CD4-positive, alpha-beta memory T cell (primary cell): ENCODE data around the gene TMCC2. TPM values are rescaled to one million over a fixed set of nuclear protein-coding genes. Genes with fewer than 3 reads are reported as not detected.

Experiments used
- CTCF ChIA-PET: fragments of 350-600 bp; sonication (Branson Sonifier 250); formaldehyde crosslinking; loops from one replicate; lab custom pipeline; 2021; ENCODE audit warnings: inconsistent platforms; ENCODE audit not compliant: partially characterized antibody; lab: Charles Lee
- POLR2A ChIA-PET: fragments of 350-600 bp; sonication (Branson Sonifier 250); formaldehyde crosslinking; loops from one replicate; lab custom pipeline; 2021; ENCODE audit not compliant: partially characterized antibody; lab: Charles Lee
- DNase-seq, 5 donors: peaks; one replicate each; pipeline versions ENCODE4 v3.0.0 to v3.0.0-alpha.2; 2020 to 2022; ENCODE audit warnings: mixed read lengths in 1 of 5
- H3K27ac ChIP-seq: one replicate; pipeline ENCODE4 v1.7.0; 2013; ENCODE audit warnings: low read depth, low read length
- H3K27me3 ChIP-seq: 2 replicates; pipeline ENCODE4 v1.7.0; 2013; ENCODE audit warnings: mild to moderate bottlenecking, low read length, moderate library complexity; ENCODE audit not compliant: insufficient read depth
- H3K36me3 ChIP-seq: 2 replicates; pipeline ENCODE4 v1.7.0; 2013; ENCODE audit warnings: mild to moderate bottlenecking, low read length, moderate library complexity; ENCODE audit not compliant: insufficient read depth
- H3K4me1 ChIP-seq: 2 replicates; pipeline ENCODE4 v1.7.0; 2013; ENCODE audit warnings: mild to moderate bottlenecking, low read length, moderate library complexity; ENCODE audit not compliant: insufficient read depth
- H3K4me3 ChIP-seq, 2 donors: one replicate each; pipeline ENCODE4 v1.7.0; 2013; ENCODE audit warnings: low read length in 2 of 2, mild to moderate bottlenecking in 1 of 2
- H3K9me3 ChIP-seq, 2 donors: one replicate each; pipeline ENCODE4 v1.7.0; 2013; ENCODE audit warnings: low read length in 2 of 2, control low read depth in 1 of 2; ENCODE audit not compliant: control insufficient read depth in 1 of 2
- H3K27ac Mint-ChIP-seq, 7 donors: one replicate each; pipeline ENCODE4 v1.8.0; 2020 to 2021; ENCODE audit warnings: mixed read lengths in 7 of 7, mild to moderate bottlenecking in 6 of 7, inconsistent platforms in 3 of 7, moderate library complexity in 3 of 7
- H3K27me3 Mint-ChIP-seq, 2 donors: one replicate each; pipeline ENCODE4 v1.8.0; 2020 to 2021; ENCODE audit warnings: mixed read lengths in 2 of 2
- H3K36me3 Mint-ChIP-seq, 2 donors: one replicate each; pipeline ENCODE4 v1.8.0; 2020 to 2021; ENCODE audit warnings: mixed read lengths in 2 of 2, inconsistent platforms in 1 of 2, mild to moderate bottlenecking in 1 of 2
- H3K4me1 Mint-ChIP-seq, 4 donors: one replicate each; pipeline ENCODE4 v1.8.0; 2020 to 2021; ENCODE audit warnings: mixed read lengths in 4 of 4, mild to moderate bottlenecking in 1 of 4
- H3K4me3 Mint-ChIP-seq, 8 donors: one replicate each; pipeline ENCODE4 v1.8.0; 2020 to 2021; ENCODE audit warnings: mixed read lengths in 8 of 8, mild to moderate bottlenecking in 7 of 8, moderate library complexity in 6 of 8, inconsistent platforms in 3 of 8
- H3K9me3 Mint-ChIP-seq, 8 donors: one replicate each; pipeline ENCODE4 v1.8.0; 2020 to 2021; ENCODE audit warnings: mixed read lengths in 8 of 8, mild to moderate bottlenecking in 5 of 8, inconsistent platforms in 3 of 8, moderate library complexity in 1 of 8
- intact Hi-C: fragments of 100-400 bp; cut with micrococcal nuclease; formaldehyde crosslinking; loops from one replicate; pipeline ENCODE4 v1.15.1; 2023
- polyA plus RNA-seq, 2 donors: library from polyadenylated mRNA; unstranded; fragments of 300-500 nt; fragmentation: Illumina TruSeq; gene quantifications; one replicate each; pipeline ENCODE4 v1.2.3, GENCODE V29; 2021
- total RNA-seq, 2 experiments: library from RNA; stranded (reverse); gene quantifications; one replicate each; pipeline ENCODE4 v1.2.3, GENCODE V29; 2021

Gene TMCC2
- total and polyA plus RNA-seq, 4 experiments from 2014 or later: 0.27 to 1.2 (median 0.76) TPM

DNA sequence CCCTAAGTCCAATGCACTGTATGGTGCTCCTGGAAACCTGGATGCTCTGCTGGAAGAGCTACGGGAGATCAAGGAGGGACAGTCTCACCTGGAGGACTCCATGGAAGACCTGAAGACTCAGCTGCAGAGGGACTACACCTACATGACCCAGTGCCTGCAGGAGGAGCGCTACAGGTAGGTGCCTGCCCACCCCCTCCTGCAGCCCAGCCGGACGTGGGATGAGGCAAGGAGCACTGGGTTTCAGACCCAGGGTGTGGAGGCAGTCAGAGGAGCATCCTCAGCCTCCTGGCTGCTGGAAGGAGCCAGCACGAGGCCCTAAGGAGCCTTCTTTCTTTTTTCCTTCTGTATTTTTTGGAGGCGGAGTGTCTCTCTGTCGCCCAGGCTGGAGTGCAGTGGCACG lies 42.0 kb downstream of the TMCC2 start:
- Mint-ChIP-seq H3K36me3 (no peaks in the 10 kb centered on the region), H3K4me3 (no peak overlapping the region), H3K27ac (no peak overlapping the region), H3K9me3 (no peaks in the 10 kb centered on the region), H3K27me3 (no peaks in the 10 kb centered on the region), H3K4me1 (peaks cover 6 to 15% (median 11%) of the 10 kb centered on the region in 4 donors)
- CTCF ChIA-PET: interaction anchor here (1.3 to 24.1 kb wide), 6 partner anchors 17 to 216 kb away, joined by 3 to 1429 read pairs (median 50); partner anchors contain the start of gene NUAK2
- H3K4me1 ChIP-seq: peaks cover 17% of the 10 kb centered on the region
- POLR2A ChIA-PET: interaction anchor here (8.3 to 23.5 kb wide), 2 partner anchors 17 to 51 kb away, joined by 279 to 1030 read pairs; partner anchors contain the start of gene NUAK2
- H3K9me3 ChIP-seq: no peaks in the 10 kb centered on the region
- intact Hi-C loops: no loop called here
- H3K36me3 ChIP-seq: no peaks in the 10 kb centered on the region
- no peak overlapping the region for H3K27ac ChIP-seq
- no peaks in the 10 kb centered on the region for H3K27me3 ChIP-seq
- H3K4me3 ChIP-seq: no peak overlapping the region
- no peak for DNase-seq

- DNase-seq: no peak
- CTCF ChIA-PET: interaction anchor here (0.7 to 24.1 kb wide), 11 partner anchors 10 to 254 kb away, joined by 3 to 1429 read pairs (median 12); partner anchors contain the start of gene NUAK2
- Mint-ChIP-seq H3K4me1 (peaks cover 9 to 21% (median 16%) of the 10 kb centered on the region in 4 donors), H3K27ac (peak overlapping the region in 2 of 7 donors; percentile 72 to 79), H3K36me3 (no peaks in the 10 kb centered on the region), H3K4me3 (no peak overlapping the region), H3K9me3 (no peaks in the 10 kb centered on the region), H3K27me3 (no peaks in the 10 kb centered on the region)
- Histone ChIP-seq H3K27ac (no peak overlapping the region), H3K36me3 (no peaks in the 10 kb centered on the region), H3K4me1 (peaks cover 23% of the 10 kb centered on the region), H3K27me3 (no peaks in the 10 kb centered on the region), H3K9me3 (no peaks in the 10 kb centered on the region), H3K4me3 (no peak overlapping the region)
- intact Hi-C loops: no loop called here
- POLR2A ChIA-PET: interaction anchor here (8.3 to 23.5 kb wide), 2 partner anchors 17 to 50 kb away, joined by 279 to 1030 read pairs; partner anchors contain the start of gene NUAK2
Observed at GRCh38 chr1:205270271-205270670, 42.5 kb downstream of the TMCC2 start.

DNA sequence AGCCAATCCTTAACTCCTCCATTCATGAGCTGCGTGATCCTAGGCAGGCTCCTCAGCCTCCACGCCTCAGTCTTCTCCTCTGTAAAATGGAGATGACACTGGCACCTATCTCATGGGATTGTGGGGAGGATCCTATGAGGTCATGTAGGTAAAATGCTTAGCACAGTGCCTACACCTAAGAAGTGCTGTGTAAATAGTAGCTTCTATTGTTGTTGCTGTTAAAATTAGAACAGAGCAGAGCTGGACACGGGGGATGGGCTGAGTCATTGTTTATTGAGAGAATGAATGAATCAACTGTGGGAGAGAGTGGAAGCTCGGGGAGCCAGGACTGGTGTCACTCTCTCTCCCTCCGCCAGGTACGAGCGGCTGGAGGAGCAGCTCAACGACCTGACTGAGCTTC lies 43.0 kb downstream of the TMCC2 start:
- intact Hi-C loops: no loop called here
- H3K4me3 Mint-ChIP-seq: no peak overlapping the region
- H3K4me1 Mint-ChIP-seq: peaks cover 13 to 26% (median 21%) of the 10 kb centered on the region in 4 donors
- H3K27me3 Mint-ChIP-seq: no peaks in the 10 kb centered on the region
- no peaks in the 10 kb centered on the region for H3K9me3 ChIP-seq
- H3K9me3 Mint-ChIP-seq: no peaks in the 10 kb centered on the region
- H3K36me3 Mint-ChIP-seq: no peaks in the 10 kb centered on the region
- peaks cover 28% of the 10 kb centered on the region for H3K4me1 ChIP-seq
- H3K27me3 ChIP-seq: no peaks in the 10 kb centered on the region
- POLR2A ChIA-PET: interaction anchor here (8.3 to 23.5 kb wide), 2 partner anchors 16 to 49 kb away, joined by 279 to 1030 read pairs; partner anchors contain the start of gene NUAK2
- no peaks in the 10 kb centered on the region for H3K36me3 ChIP-seq
- peak overlapping the region in 1 of 7 donors; percentile 24 for H3K27ac Mint-ChIP-seq
- DNase-seq: no peak
- H3K4me3 ChIP-seq: no peak overlapping the region
- H3K27ac ChIP-seq: no peak overlapping the region
- CTCF ChIA-PET: interaction anchor here (0.7 to 24.1 kb wide), 11 partner anchors 9 to 253 kb away, joined by 3 to 1429 read pairs (median 12); partner anchors contain the start of gene NUAK2

GRCh38 chr1:205271277-205271676 lies 43.5 kb downstream of the TMCC2 start:
- H3K9me3 ChIP-seq: no peaks in the 10 kb centered on the region
- H3K27me3 Mint-ChIP-seq: no peaks in the 10 kb centered on the region
- intact Hi-C loops: no loop called here
- H3K27me3 ChIP-seq: no peaks in the 10 kb centered on the region
- H3K27ac Mint-ChIP-seq: no peak overlapping the region
- no peaks in the 10 kb centered on the region for H3K36me3 Mint-ChIP-seq
- CTCF ChIA-PET: interaction anchor here (1.3 to 24.1 kb wide), 9 partner anchors 9 to 253 kb away, joined by 4 to 1429 read pairs (median 20); partner anchors contain the start of gene NUAK2
- no peaks in the 10 kb centered on the region for H3K9me3 Mint-ChIP-seq
- H3K4me3 ChIP-seq: no peak overlapping the region
- POLR2A ChIA-PET: interaction anchor here (8.3 to 23.5 kb wide), 2 partner anchors 16 to 49 kb away, joined by 279 to 1030 read pairs; partner anchors contain the start of gene NUAK2
- no peak overlapping the region for H3K4me3 Mint-ChIP-seq
- peaks cover 13 to 29% (median 22%) of the 10 kb centered on the region in 4 donors for H3K4me1 Mint-ChIP-seq
- H3K4me1 ChIP-seq: peaks cover 33% of the 10 kb centered on the region
- H3K27ac ChIP-seq: no peak overlapping the region
- H3K36me3 ChIP-seq: no peaks in the 10 kb centered on the region
- DNase-seq: no peak

DNA sequence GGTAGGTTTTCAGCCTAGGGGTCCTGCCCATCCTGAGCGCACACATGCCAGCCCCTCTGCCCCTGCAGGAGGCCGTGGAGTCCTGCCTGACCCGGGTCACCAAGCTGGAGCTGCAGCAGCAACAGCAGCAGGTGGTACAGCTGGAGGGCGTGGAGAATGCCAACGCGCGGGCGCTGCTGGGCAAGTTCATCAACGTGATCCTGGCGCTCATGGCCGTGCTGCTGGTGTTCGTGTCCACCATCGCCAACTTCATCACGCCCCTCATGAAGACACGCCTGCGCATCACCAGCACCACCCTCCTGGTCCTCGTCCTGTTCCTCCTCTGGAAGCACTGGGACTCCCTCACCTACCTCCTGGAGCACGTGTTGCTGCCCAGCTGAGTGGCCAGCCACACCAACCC lies 44.0 kb downstream of the TMCC2 start:
- H3K36me3 ChIP-seq: no peaks in the 10 kb centered on the region
- POLR2A ChIA-PET: interaction anchor here (8.3 to 23.5 kb wide), 2 partner anchors 15 to 49 kb away, joined by 279 to 1030 read pairs; partner anchors contain the start of gene NUAK2
- intact Hi-C loops: loop anchor here (2.0 kb wide), 1 partner anchor 25 kb away; no protein-coding TSS in a partner anchor

DNA sequence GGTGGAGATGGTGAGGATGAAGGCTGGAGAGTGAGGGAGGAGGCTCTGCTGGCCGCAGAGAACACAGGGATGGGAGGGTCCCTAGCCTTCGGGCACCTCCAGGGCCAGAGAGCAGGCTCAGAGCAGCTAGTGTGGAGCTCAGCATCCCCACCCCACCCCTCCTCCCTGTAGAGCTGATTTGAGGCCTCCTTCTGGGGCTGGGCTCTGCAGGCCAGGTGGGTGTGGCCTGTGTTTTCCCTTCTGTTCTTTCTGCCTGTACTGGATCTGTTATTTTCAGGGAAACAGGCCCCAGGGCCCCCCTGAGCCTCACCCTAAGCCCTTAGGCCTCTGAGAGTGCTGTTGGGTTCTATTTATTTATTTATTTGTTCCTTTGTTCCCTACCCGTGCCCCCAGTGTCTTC lies 44.8 kb downstream of the TMCC2 start:
- Histone ChIP-seq H3K27ac (no peak overlapping the region), H3K4me1 (peaks cover 38% of the 10 kb centered on the region), H3K36me3 (no peaks in the 10 kb centered on the region), H3K27me3 (no peaks in the 10 kb centered on the region), H3K4me3 (no peak overlapping the region), H3K9me3 (no peaks in the 10 kb centered on the region)
- H3K27me3 Mint-ChIP-seq: no peaks in the 10 kb centered on the region
- POLR2A ChIA-PET: interaction anchor here (8.3 to 23.5 kb wide), 2 partner anchors 14 to 48 kb away, joined by 279 to 1030 read pairs; partner anchors contain the start of gene NUAK2
- H3K4me1 Mint-ChIP-seq: peaks cover 15 to 36% (median 24%) of the 10 kb centered on the region in 4 donors
- DNase-seq: no peak
- H3K9me3 Mint-ChIP-seq: no peaks in the 10 kb centered on the region
- no peak overlapping the region for H3K4me3 Mint-ChIP-seq
- H3K36me3 Mint-ChIP-seq: no peaks in the 10 kb centered on the region
- intact Hi-C loops: loop anchor here (2.0 kb wide), 1 partner anchor 24 kb away; no protein-coding TSS in a partner anchor
- CTCF ChIA-PET: interaction anchor here (0.8 to 24.1 kb wide), 18 partner anchors 14 to 259 kb away, joined by 3 to 1429 read pairs (median 10); partner anchors contain the start of genes KLHDC8A, NUAK2 and TMCC2
- H3K27ac Mint-ChIP-seq: peak overlapping the region in 1 of 7 donors; percentile 29

More for the DNA sequence above, 44.0 kb downstream of the TMCC2 start:
- no peaks in the 10 kb centered on the region for H3K9me3 ChIP-seq
- CTCF ChIA-PET: interaction anchor here (0.6 to 24.1 kb wide), 15 partner anchors 8 to 252 kb away, joined by 3 to 1429 read pairs (median 8); partner anchors contain the start of genes NUAK2 and TMCC2
- no peaks in the 10 kb centered on the region for H3K27me3 Mint-ChIP-seq
- no peak overlapping the region for H3K4me3 ChIP-seq
- no peak overlapping the region for H3K27ac Mint-ChIP-seq
- H3K36me3 Mint-ChIP-seq: no peaks in the 10 kb centered on the region
- no peak overlapping the region for H3K4me3 Mint-ChIP-seq
- no peak for DNase-seq
- H3K9me3 Mint-ChIP-seq: no peaks in the 10 kb centered on the region
- H3K4me1 Mint-ChIP-seq: peaks cover 13 to 33% (median 24%) of the 10 kb centered on the region in 4 donors
- H3K27me3 ChIP-seq: no peaks in the 10 kb centered on the region
- H3K4me1 ChIP-seq: peaks cover 37% of the 10 kb centered on the region
- H3K27ac ChIP-seq: no peak overlapping the region
